ENCODE data around the gene FMC1.

- TF ChIP-seq EZH2 (optimal IDR thresholded peaks at IDR 0.05; ENCODE audit: low read depth, low read length) (no peak), CTCF (IDR thresholded peaks at IDR 0.05; ENCODE audit: low read length) (no peak)
Observed at GRCh38 chr7:139367438-139368155, 26.5 kb downstream of the FMC1 start.

Data from MM.1S (cell line).